ENCODE results near the gene EBP.

GRCh38 chrX:48560056-48560455, 38.4 kb downstream of the EBP start:
- no peak for TF ChIP-seq CTCF (IDR thresholded peaks at IDR 0.05)
- no peak for TF ChIP-seq POLR2AphosphoS5 (IDR thresholded peaks at IDR 0.05)
- TF ChIP-seq POLR2A (IDR thresholded peaks at IDR 0.05): no peak

Measured in breast epithelium (tissue), 3 donors.